ENCODE data around the gene MACROD2. TPM values are rescaled to one million over a fixed set of nuclear protein-coding genes. Genes with fewer than 3 reads are reported as not detected.

Gene MACROD2
- total RNA-seq, 1 donor, result 0.81 TPM

DNA sequence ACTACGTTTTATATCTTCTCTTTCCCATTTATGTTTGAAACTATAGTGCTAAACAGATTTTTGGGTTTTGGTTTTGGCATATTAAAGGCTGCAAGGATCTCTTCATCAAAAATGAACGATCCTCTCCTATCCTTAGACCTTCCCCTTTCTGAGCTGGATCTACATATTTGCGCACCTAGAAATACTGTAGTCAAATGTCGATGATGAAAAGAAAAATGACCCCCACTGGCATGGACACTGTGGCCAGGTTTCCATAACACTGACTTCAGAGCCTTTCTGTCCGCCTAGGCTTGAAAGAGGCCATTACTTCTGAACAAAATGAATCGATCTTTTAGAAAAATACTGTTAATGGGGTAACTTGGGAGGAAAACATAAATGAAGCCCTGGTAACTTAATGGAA is 336.3 kb downstream of the MACROD2 start:
- no peak for DNase-seq (ENCODE audit: low read depth in 2 of 3, low spot score in 2 of 3)

DNA sequence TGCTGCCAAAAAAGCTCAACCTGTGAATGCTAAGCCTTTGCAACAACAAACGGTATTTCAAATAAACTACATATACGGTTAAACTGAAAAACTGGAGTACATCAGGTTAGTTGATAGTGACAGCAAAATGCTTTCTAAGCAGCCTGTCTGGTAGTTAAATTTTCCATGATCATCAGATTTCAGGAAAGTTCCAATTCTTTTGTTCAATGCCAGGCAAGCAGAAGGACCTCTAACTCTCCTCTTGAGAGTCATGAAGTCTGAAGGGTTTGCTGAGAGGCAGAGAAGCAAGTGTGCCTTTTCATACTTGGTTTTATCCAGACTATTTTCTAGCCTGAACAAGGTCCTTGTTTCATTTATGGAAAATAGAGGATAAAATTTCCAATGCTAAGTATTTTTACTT is 337.6 kb downstream of the MACROD2 start:
- no peak for DNase-seq (ENCODE audit: low read depth in 2 of 3, low spot score in 2 of 3)

DNA sequence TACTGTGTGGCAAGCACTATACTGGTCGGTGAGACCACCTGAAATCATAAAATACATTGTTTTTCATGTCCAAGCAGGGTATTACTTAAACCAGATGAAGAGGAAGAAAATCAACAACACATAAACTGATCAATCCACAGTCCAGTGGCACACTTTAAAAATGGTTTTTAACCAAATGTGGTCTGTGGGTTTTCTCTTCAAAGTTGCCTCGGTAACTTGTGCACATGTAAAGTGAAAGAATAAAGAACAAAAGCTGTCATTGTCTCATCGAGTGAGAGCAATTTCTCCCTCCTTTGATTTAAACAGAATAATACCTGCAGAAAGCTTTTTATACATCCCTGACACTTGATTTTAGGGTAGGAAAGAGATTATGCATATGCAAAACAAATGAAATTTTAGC is 338.4 kb downstream of the MACROD2 start:
- no peak for DNase-seq (ENCODE audit: low read depth in 2 of 3, low spot score in 2 of 3)

DNA sequence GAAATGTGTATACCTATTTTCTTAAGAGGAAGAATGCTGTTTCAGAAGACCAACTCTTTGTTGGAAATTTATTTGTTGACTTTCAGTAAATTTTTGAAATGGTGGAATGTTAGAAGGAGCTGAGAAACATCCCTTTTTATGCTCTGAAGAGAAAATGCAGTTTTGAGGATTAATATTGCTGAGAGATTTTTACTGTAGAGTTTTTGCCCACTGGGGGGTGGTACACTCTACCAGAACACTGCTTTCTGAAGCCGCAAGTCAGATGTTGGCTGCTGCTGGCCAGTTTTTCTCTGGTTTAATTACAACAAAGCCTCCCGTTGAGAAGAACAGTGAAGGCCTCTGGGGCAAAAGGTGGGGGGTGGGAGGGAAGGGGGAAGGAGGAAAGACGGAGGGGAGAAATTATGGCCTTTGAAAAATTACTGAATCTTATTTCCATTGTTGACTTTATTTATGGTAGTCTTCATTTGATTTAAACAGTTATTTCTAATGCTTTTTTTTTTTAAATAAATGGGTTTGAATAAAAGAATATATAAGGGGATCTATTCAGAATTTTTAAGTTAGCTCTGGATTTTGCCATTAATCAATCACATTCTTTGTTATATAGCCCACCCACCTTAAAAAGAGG is 339.1 kb downstream of the MACROD2 start:
- no peak for DNase-seq (ENCODE audit: low read depth in 2 of 3, low spot score in 2 of 3)

DNA sequence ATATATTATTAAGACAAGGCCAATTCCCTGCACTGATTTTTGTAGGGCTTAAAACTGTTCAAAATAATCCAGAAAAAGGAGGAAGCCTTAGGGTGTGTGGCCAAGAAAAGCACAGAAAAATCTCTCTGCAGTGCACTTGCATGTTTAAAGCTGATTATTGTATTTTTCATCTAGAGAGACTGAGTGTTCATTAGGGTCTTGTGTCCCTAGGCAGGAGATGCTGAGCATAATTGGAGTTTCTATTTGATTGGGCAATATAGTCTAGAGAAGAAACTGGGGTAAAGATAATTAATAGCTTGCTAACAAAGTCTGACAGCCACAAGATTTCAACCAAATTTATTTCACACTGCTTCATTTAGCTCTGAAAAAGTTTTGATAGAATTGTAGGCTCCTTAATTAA is 339.7 kb downstream of the MACROD2 start:
- DNase-seq (ENCODE audit: low read depth in 2 of 3, low spot score in 2 of 3), result no peak

DNA sequence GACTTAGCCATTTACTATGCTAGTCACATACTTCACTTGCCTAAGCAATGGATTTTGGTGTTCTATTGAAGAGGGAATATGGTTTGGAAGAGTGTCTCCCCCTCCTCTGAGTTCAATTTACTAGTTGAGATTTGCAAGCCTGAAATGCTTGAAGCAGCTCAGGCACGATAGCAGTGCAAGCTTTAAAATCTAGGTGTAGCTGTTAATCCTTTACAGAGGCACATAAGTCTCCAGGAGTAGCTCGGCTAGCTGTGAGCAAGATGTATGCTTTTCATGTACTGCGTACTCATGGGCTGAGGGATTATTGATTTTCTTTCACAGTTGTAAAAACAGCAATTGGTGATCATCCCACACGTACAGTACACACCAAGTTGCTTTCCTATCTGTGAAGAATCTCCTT is 341.4 kb downstream of the MACROD2 start:
- no peak for DNase-seq (ENCODE audit: low read depth in 2 of 3, low spot score in 2 of 3)

DNA sequence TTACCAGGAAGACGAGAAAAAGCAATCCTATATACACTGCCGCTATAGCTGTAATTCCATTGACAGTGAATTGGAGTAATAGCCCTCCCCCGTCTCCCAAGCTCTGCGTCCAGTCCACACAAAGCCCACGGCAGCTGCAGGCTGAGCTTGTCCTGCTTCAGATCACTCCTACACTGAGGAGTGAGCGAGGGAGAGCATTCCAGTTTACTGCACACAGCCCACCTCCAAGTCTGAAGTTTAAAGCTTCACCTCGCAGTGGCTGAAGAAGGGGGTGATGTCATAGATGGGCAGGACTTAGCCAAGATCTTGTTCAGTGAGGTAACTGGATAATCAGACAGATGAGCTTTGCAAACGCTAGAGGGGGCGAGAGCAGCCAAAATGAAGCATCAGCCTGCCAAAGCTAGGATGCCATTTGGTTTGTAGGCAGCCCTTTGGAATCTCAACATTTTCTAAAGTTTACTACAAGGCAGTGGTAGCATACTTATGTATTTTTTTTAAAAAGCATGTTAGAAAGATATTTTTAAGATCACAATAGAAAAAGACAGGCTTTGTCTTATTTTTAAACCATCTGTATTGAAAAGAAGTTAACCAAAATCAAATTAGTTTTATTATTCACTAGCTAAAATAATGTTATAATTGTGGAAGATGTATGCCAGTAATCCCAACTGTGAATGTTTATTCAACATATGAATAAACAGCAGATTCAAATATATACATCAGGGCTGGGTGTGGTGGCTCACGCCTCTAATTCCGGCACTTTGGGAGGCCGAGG is 342.3 kb downstream of the MACROD2 start, which contains the start of gene FLRT3:
FLRT3 (minus strand) TSS at position 213 of the 772 bp plus-strand sequence. CDS start 10,106 bp downstream, outside the sequence.
- DNase-seq (ENCODE audit: low read depth in 2 of 3, low spot score in 2 of 3), result peak in 2 of 3 donors; percentile 39 to 56

DNA sequence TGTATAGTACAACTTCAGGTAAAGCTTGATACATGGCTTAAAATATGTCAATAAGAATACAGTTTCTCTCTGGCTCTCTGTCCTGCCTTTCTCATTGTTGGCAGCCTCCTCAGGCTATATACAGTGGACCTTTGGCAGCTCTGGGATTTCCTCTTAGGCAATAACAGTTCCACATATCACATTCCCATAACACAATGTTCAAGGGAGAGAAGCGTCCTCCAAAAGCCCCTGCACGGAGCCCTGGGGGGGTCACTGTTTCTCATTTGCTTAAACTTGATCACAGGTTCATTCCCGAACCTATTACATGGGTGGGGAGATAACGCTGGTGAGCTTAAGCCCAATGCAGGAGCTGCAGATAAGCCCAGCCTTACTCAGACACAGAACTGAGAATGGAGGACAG is 346.5 kb downstream of the MACROD2 start:
- DNase-seq (ENCODE audit: low read depth in 2 of 3, low spot score in 2 of 3), result no peak

DNA sequence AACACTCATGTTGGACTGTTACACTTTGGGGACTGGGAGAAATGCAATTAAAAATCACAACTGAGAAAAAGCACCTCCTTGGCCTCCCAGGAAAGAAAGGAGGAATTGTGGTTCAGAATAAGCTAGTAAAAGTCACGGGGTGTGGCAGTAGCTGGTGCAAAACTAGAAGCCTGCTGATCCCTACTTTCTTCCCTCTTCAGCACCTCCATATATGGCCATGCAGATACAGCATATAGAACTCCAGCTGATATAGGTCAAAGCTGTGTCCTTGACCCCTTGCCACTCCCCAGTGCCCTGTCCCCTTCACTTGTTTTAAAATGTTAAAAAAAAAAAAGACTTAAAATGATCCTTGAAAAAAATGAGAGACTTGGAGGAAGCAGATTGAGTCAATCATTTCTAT is 347.6 kb downstream of the MACROD2 start:
- no peak for DNase-seq (ENCODE audit: low read depth in 2 of 3, low spot score in 2 of 3)

DNA sequence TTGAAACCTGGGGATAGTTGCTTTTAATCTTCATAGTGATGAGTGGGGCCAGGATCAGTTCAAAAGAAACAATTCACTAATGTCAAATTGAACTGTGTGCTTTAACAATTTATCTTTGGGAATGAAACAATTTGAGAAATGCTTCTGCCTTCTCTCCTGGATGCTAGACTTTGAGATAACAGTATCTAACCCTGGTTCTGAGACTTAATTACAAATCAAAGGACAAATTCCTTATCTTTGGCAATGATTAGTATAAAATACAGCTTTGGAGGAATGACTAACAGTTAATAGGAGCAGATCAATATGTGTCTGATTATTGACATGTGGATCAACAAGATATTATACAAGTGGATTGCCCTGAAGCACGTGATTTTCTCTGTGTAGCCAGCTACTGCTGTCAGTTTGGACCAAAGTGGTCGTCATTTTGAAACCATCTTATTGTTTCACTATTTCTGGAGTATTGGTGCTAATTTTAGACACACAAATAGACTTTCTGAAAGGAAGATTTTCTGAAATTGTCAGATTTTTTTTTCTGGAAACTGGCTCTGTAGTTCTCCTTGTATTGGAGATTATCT is 348.3 kb downstream of the MACROD2 start:
- no peak for DNase-seq (ENCODE audit: low read depth in 2 of 3, low spot score in 2 of 3)

DNA sequence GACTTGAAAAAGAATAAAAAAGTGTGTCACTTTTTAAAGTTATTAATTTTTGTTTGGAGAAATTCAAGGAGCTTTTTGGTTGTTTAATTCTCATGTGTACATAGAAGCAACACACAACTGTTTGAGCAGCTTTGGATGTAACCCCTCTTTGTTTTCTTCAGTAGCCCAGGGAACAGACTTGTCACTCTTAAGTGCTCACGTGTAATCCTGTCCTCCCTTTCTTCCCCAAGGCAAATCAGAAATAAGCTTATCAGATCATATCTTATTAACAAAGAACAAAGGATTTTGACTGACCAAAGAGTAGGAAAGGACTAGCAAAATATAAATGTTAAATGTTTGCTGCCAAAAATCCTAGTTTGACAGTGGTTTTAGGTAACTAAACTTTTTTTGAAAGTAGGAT is 349.4 kb downstream of the MACROD2 start:
- DNase-seq (ENCODE audit: low read depth in 2 of 3, low spot score in 2 of 3), result no peak

DNA sequence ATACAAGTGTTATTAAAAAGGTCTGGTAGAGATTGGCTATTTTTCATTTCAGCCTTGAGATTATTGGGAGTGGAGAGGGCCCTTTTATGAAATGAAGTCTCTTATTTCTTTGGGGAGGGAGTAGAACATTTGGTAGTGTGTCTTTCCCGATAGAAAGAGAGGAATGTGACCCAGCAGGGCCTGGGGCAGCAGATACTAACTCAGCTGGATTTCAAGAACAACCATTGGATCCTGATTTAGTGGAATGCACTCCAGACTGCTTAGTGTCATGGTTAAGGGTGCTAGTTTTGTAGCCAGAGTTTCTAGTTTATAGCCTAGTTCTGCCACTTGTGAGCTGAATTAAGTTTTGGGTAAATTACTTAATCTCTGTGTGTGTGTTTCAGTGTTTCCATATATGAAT is 360.5 kb downstream of the MACROD2 start:
- DNase-seq (ENCODE audit: low read depth in 2 of 3, low spot score in 2 of 3), result no peak

DNA sequence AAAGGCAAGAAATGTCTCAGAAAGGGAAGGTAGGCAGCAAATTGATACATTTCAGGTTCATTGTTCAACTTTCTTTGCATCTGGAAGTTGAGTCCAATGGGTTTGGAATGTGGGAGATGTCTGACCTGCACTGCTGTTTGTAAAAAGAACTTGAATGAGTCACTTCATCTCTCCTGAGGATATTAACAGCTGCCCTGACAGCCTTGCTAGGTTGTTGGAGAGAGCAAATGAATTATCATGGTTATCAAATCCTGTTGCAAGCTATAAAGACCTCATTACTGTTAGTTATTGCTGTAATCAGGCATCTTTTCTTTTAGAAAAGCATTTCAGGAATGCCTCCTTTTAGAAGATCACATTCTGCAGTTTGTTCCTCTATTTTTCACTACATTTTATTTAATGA is 365.1 kb downstream of the MACROD2 start:
- no peak for DNase-seq (ENCODE audit: low read depth in 2 of 3, low spot score in 2 of 3)

DNA sequence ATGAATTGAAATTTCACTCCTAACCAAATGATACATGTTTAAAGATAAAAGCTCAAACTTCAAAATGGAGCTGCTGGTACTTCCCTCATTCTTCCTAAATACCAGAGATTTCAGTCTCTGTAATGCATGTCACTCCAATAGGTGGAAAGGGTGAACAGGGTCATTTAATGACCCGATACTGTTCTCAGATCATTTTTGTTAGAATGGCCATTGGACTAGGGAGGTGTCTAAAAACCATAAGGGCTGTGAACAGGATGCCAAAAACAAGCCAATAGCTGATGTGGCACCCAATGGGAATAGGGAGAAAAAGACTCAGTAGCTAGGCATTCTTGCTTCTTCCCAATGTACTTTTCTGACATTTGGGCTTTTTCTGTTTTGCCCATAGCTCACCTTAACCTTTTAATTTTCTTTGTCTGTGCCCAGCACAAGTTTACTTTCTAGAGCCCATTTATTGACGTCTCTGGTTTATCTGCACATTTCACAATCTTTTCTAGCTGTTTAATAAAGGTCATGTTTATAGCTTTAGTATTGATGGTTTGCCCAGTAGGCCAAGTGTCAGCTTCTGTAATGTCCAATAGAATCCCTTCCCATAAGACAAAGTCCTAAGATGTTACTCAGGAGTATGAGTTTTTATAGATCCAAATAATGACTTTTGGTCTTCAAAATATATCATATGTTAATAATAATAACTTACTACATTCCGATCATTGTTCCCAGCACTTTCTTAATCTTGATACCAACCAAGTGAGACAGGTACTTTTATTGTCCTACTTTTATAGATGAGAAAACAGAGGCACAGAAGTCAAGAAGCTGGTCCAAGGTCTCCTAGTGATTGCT is 366.4 kb downstream of the MACROD2 start:
- no peak for DNase-seq (ENCODE audit: low read depth in 2 of 3, low spot score in 2 of 3)

DNA sequence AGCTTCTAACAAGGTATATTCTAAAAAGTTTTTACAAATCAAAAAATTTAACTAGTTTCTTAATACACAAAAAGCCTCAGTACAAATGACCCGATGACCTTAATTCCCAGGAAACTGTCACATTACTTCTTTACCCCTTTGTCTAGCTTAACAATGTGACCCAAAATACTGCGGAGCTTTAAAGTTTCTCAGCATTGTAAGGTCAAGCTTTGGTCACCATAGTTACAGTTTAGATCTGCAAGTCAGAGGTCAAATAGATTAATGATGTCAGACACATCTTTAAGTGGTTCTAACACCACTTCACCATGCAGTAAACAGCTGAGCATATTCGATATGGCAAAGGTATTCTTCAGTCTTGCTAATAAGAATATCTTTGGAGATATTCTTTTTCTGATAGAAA is 378.9 kb downstream of the MACROD2 start:
- DNase-seq (ENCODE audit: low read depth in 2 of 3, low spot score in 2 of 3), result no peak

DNA sequence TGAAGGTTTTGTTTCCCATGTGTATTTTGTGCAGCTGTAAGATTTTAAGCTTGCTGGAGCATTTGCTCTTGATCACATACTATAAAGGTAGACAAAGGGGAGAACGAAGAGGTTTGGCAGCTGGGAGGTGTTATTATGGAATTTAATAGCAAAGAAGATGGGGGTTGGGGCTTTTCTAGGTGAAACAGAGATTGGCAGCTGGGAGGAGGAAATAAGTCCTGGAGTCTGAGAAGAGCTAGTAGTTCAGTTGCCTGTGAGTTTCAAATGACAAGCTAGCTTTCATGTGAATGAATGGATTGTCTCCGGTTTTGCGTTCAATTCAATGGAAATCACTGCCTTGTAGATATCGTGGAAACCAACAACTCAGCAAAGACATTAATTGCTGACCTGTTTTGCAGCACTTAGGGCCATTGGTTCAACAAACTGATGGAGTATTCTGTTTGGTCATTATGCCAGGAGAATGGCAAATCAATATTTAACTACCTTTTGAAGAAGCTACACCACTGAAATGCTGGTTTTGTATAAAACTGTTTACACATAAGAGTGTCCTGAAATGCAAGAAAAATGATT is 380.2 kb downstream of the MACROD2 start:
- no peak for DNase-seq (ENCODE audit: low read depth in 2 of 3, low spot score in 2 of 3)

DNA sequence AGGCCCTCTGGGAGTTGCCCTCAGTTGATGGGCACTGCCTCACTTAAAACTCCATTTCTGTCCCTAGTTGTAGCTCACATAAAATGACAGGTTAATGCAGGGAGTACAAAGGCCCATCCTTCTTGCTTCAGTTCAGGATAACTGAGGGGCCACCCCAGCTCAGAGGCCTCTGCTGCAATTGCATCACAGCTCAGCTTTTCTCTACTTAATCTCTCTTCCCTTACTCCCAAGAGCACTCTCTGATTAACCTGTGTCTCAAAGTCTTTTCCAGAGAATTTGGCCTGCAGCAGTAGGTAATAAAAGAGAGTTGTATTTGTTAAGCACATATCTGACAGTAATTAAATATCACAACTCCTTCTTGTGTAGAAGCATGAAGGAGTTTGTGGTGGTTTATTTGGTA is 383.0 kb downstream of the MACROD2 start:
- DNase-seq (ENCODE audit: low read depth in 2 of 3, low spot score in 2 of 3), result no peak

DNA sequence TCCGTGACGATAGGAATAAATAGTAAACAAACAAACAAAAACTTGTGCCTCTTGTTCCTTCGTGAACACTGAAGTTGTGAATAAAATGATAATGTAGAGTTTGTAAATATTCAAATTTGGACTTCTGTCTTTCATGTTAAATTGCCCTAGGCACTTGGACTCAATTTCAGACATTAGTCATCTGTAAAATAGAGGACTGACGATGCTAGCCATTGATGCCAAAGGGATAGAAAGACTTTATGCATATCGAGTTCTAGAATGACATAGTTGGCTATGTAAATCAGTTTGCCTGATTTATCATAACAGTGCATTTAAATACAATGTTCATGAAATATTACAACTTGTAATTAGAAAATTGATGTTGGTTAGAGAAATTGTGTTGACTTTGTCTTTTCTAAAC is 388.0 kb downstream of the MACROD2 start:
- DNase-seq (ENCODE audit: low read depth in 2 of 3, low spot score in 2 of 3), result no peak

DNA sequence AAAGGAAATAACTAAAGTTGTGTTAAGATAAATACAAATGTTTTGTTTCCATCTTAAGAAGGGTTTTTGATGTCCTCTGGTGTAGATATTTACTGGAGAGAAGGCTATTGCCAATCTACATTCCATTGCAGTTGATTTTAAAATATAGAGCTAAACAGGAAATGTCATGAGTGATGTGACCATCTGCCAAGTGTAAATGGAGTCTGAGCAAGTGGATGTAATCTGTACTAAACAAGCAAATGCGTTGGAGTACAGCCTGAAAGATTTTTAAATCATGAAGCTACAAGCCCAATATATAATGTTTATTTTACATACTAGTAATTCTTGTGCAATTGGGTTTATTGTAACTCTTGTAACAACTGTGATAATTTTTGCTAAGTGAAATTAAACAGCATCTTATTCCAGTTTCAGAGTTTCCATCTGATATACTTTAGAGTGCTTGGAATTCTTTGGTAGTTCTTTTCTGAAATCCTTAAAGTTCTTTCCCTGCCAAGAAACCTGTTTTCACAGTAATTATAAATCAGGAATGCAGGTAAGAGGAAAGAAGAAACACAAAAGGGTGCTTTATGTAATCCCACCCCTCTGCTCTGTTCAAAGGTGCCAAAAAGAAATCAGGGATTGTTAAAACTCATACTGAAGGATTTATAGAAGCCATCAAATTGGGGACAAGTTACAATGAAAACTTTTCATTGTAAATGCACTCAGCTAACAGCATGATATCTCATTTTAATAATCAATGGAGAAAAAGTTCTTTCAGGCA is 389.3 kb downstream of the MACROD2 start:
- no peak for DNase-seq (ENCODE audit: low read depth in 2 of 3, low spot score in 2 of 3)

DNA sequence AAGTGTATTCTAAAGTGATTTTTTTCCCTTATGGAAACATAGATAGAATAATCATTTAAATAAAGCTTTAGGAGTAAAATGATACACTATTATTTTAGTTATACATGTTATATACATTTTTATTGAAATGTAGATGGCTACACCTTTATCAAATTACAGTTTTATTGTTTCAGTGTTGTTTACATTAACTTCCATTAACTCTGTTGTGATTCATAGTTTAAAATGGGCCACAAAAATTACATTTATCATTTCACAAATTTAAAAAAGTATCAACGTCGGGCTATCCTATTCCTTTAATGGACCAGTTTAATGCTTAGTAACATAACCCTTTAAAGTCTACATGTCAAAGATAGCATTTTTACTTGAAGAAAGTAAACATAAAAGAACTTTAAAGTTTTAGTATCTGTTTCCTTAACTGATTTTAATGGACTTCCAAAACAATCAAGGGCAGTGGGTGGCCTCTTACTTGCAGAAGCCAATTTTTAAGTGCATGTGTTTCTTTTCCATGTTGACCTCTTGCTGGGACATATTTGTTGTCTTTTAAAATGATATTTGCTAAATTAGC is 389.9 kb downstream of the MACROD2 start:
- DNase-seq (ENCODE audit: low read depth in 2 of 3, low spot score in 2 of 3), result no peak

Measured in hematopoietic multipotent progenitor cell (in vitro differentiated cells).